HCT116 (cell line): ENCODE data around the gene LAMA1. TPM values are rescaled to one million over a fixed set of nuclear protein-coding genes. Genes with fewer than 3 reads are reported as not detected.

Experiments
- ATAC-seq: fragments of 200-7000 bp; cut with Tn5 transposase; 2 replicates; pipeline ENCODE4 v1.9.1; 2020; ENCODE audit warnings: mild to moderate bottlenecking, moderate library complexity
- BruUV-seq: library from RNA; stranded (reverse); fragments of 400-500 nt; replicated peaks from 2 replicates; lab custom pipeline; 2021; lab: Mats Ljungman, UMichigan
- CTCF ChIA-PET: fragments of 300-600 bp; sonication (Branson Sonifier 250); formaldehyde crosslinking; loops from one replicate; lab custom pipeline; 2021; ENCODE audit warnings: antibody characterized with exemption; lab: Charles Lee
- POLR2A ChIA-PET: fragments of 300-600, 350-600 bp; sonication (Branson Sonifier 250); formaldehyde crosslinking; loops from one replicate; lab custom pipeline; 2021; ENCODE audit warnings: antibody characterized with exemption; lab: Charles Lee
- RAD21 ChIA-PET, 2 experiments: fragments of 300-600 bp; sonication (Branson Sonifier 250); formaldehyde crosslinking; loops; one replicate each; lab custom pipeline; 2023; ENCODE audit warnings: low total read pairs in 2 of 2; ENCODE audit not compliant: uncharacterized antibody in 2 of 2, unreplicated experiment in 2 of 2, low non-redundant PET in 1 of 2; lab: Charles Lee
- DNase-seq: peaks from one replicate; pipeline ENCODE4 v3.0.0-alpha.2; 2010; ENCODE audit warnings: low read depth, low spot score
- H2AFZ ChIP-seq: fragments of 200-600 bp; shearing (Covaris generic), sonication (generic); 2 replicates; pipeline ENCODE4 v1.6.1; 2017; ENCODE audit warnings: low read depth, mixed run types, mixed read lengths, antibody characterized with exemption, low read length; ENCODE audit not compliant: poor library complexity, severe bottlenecking
- H3K27ac ChIP-seq: 2 replicates; pipeline ENCODE4 v1.5.1; 2012; ENCODE audit warnings: low read depth, low read length
- H3K27me3 ChIP-seq: fragments of 200-600 bp; sonication (generic); 2 replicates; pipeline ENCODE4 v1.6.1; 2016; ENCODE audit warnings: mixed run types, low read length, mixed read lengths; ENCODE audit not compliant: insufficient read depth
- H3K36me3 ChIP-seq, 2 experiments: fragments of 200-500 bp in 1 of 2; fragments of 200-600 bp in 1 of 2; sonication (Bioruptor generic) in 1 of 2; sonication (generic) in 1 of 2; 2 replicates each; pipeline versions ENCODE4 v1.5.1 to v1.6.1; 2014 to 2016; ENCODE audit warnings: low read length in 2 of 2, inconsistent platforms in 1 of 2, mixed read lengths in 1 of 2, mixed run types in 1 of 2; ENCODE audit not compliant: insufficient read depth in 2 of 2, control insufficient read depth in 1 of 2
- H3K4me1 ChIP-seq, 2 experiments: fragments of 200-600 bp in 1 of 2; sonication (generic) in 1 of 2; 2 replicates each; pipeline versions ENCODE4 v1.5.1 to v1.6.1; 2012 to 2017; ENCODE audit warnings: low read length in 2 of 2, inconsistent platforms in 1 of 2, mild to moderate bottlenecking in 1 of 2, mixed read lengths in 1 of 2, mixed run types in 1 of 2, moderate library complexity in 1 of 2; ENCODE audit not compliant: insufficient read depth in 2 of 2, control insufficient read depth in 1 of 2
- H3K4me2 ChIP-seq: fragments of 200-600 bp; sonication (generic); 2 replicates; pipeline ENCODE4 v1.6.1; 2017; ENCODE audit warnings: mixed run types, low read length, mixed read lengths
- H3K4me3 ChIP-seq, 2 experiments: fragments of 200-600 bp in 1 of 2; sonication (generic) in 1 of 2; replicated peaks in 1 of 2; 2 replicates each; pipeline ENCODE4 v1.5.1; 2011 to 2016; ENCODE audit warnings: low read length in 2 of 2, control low read depth in 1 of 2, low read depth in 1 of 2, mild to moderate bottlenecking in 1 of 2, mixed read lengths in 1 of 2, mixed run types in 1 of 2
- H3K79me2 ChIP-seq: fragments of 200-600 bp; sonication (generic); 2 replicates; pipeline ENCODE4 v1.6.1; 2017; ENCODE audit warnings: mild to moderate bottlenecking, mixed run types, low read length, moderate library complexity, mixed read lengths; ENCODE audit not compliant: insufficient read depth
- H3K9ac ChIP-seq: fragments of 200-600 bp; sonication (generic); 2 replicates; pipeline ENCODE4 v1.6.1; 2016; ENCODE audit warnings: low read length, mixed read lengths
- H3K9me2 ChIP-seq: fragments of 200-600 bp; sonication (generic), shearing (Covaris generic); 2 replicates; pipeline ENCODE4 v1.6.1; 2017; ENCODE audit warnings: mixed run types, mild to moderate bottlenecking, moderate library complexity; ENCODE audit not compliant: insufficient read depth
- H3K9me3 ChIP-seq, 2 experiments: fragments of 200-500 bp in 1 of 2; fragments of 200-600 bp in 1 of 2; sonication (Bioruptor generic) in 1 of 2; sonication (generic) in 1 of 2; 2 replicates each; pipeline ENCODE4 v1.6.1; 2014 to 2017; ENCODE audit warnings: low read length in 2 of 2, mixed read lengths in 2 of 2, inconsistent platforms in 1 of 2, low read depth in 1 of 2, mild to moderate bottlenecking in 1 of 2, mixed run types in 1 of 2, moderate library complexity in 1 of 2; ENCODE audit not compliant: control insufficient read depth in 1 of 2, insufficient read depth in 1 of 2
- H4K20me1 ChIP-seq: fragments of 200-600 bp; sonication (generic), shearing (Covaris generic); 2 replicates; pipeline ENCODE4 v1.6.1; 2017; ENCODE audit warnings: mixed run types, mild to moderate bottlenecking, moderate library complexity; ENCODE audit not compliant: insufficient read depth
- ATF3 ChIP-seq: IDR thresholded peaks from 2 replicates; pipeline ENCODE4 v1.6.1; 2012
- EGR1 ChIP-seq: IDR thresholded peaks from 2 replicates; pipeline ENCODE4 v1.6.1; 2012; ENCODE audit warnings: low read depth
- ELF1 ChIP-seq: IDR thresholded peaks from 2 replicates; pipeline ENCODE4 v1.6.1; 2012; ENCODE audit warnings: low read depth, borderline replicate concordance
- EZH2phosphoT487 ChIP-seq: fragments of 200-600 bp; IDR thresholded peaks from 2 replicates; pipeline ENCODE4 v1.6.1; 2018; ENCODE audit warnings: antibody characterized with exemption, borderline replicate concordance
- FOSL1 ChIP-seq: IDR thresholded peaks from 2 replicates; pipeline ENCODE4 v1.6.1; 2012; ENCODE audit warnings: low read depth
- JUND ChIP-seq: IDR thresholded peaks from 2 replicates; pipeline ENCODE4 v1.6.1; 2012
- POLR2AphosphoS5 ChIP-seq: IDR thresholded peaks from 2 replicates; pipeline ENCODE4 v1.6.1; 2011; ENCODE audit warnings: mild to moderate bottlenecking, low read depth, low read length, moderate library complexity
- RAD21 ChIP-seq: IDR thresholded peaks from 2 replicates; pipeline ENCODE4 v1.6.1; 2012; ENCODE audit warnings: low read depth, mild to moderate bottlenecking
- SIN3A ChIP-seq: IDR thresholded peaks from 2 replicates; pipeline ENCODE4 v1.6.1; 2012; ENCODE audit warnings: low read depth
- TCF7L2 ChIP-seq: IDR thresholded peaks from 2 replicates; pipeline ENCODE4 v1.7.0; 2011; ENCODE audit warnings: borderline replicate concordance, inconsistent platforms; ENCODE audit not compliant: insufficient read depth, insufficient read length; ENCODE audit errors: extremely low read depth
- YY1 ChIP-seq: IDR thresholded peaks from 2 replicates; pipeline ENCODE4 v1.6.1; 2011; ENCODE audit warnings: low read length, low read depth, moderate library complexity, mild to moderate bottlenecking; ENCODE audit not compliant: insufficient replicate concordance; ENCODE audit errors: extremely low read depth
- ZFX ChIP-seq: fragments of 450-650 bp; IDR thresholded peaks from 2 replicates; pipeline ENCODE4 v1.6.1; 2017
- ZNF274 ChIP-seq: fragments of 200-500 bp; sonication (Bioruptor generic); IDR thresholded peaks from 2 replicates; pipeline ENCODE4 v1.6.1; 2014; ENCODE audit warnings: mild to moderate bottlenecking, low read depth, low read length, inconsistent platforms
- intact Hi-C: fragments of 100-400 bp; cut with micrococcal nuclease; formaldehyde crosslinking; loops from 2 replicates; pipeline ENCODE4 v1.10.0; 2022
- total RNA-seq: library from RNA; stranded (reverse); gene quantifications from one replicate; pipeline ENCODE4 v1.2.1, GENCODE V29; 2021; ENCODE audit not compliant: unreplicated experiment
- TF ChIP-seq, protein P1 (sequence below), 3 experiments: fragments of 200-600 bp in 1 of 3; sonication (generic) in 1 of 3; IDR thresholded peaks in 2 of 3; conservative IDR thresholded peaks in 1 of 3; 2 replicates each; pipeline ENCODE4 v1.5.1; 2012 to 2017; ENCODE audit warnings: low read depth in 2 of 3, low read length in 2 of 3, antibody characterized with exemption in 1 of 3, borderline replicate concordance in 1 of 3, control low read depth in 1 of 3, mild to moderate bottlenecking in 1 of 3, mixed read lengths in 1 of 3, mixed run types in 1 of 3, moderate library complexity in 1 of 3; ENCODE audit not compliant: insufficient read depth in 1 of 3
- TF ChIP-seq, protein P2 (sequence below): IDR thresholded peaks from 2 replicates; pipeline ENCODE4 v1.6.1; 2011; ENCODE audit warnings: mild to moderate bottlenecking, low read length, moderate library complexity; ENCODE audit not compliant: insufficient replicate concordance; ENCODE audit errors: extremely low read depth
- TF ChIP-seq, protein P3 (sequence below): IDR thresholded peaks from 2 replicates; pipeline ENCODE4 v1.6.1; 2012

LAMA1 gene
- total RNA-seq, 1 experiment from 2014 or later = 0.05 TPM

DNA sequence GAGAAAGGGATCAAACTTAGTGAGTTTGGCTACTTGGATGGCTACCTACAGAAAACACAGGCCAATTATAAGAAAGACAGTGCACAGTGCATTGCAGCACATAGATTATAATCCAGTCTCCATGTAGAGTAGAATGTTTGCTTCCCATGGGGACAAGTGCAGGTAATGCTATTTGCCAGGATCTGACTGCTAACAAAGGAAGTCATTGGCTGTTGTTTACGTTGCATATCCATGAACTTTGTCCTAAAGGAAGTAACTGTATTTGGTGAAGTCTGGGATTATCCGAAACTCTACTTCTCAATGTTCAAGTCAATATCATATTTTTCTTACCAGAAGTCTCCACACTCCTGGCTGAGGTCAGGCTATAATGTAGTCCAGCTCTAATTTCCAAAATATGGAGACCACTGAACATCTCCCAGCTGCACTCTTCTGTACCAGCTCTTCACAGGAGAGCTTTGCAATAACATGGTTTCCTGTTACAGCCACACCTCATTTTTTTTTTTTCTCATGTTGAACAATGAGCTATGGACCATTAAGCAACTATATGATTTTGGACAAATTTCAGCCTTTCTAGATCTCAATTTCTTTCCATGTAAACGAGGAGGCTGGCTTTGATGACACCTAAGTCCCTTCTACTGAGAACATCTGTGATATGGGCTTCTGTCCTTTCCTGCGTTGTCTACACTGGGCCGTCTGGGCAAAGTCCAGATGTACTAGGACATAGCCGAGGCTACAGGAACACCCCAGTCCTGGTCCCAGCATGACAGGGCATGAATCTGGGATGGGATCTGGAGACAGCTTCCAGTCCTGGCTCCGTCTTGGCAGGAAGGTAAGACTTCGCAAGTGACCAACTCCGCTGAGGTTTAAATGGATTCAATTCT lies 154.8 kb downstream of the LAMA1 start:
- Histone ChIP-seq H3K4me3 (no peak overlapping the region), H3K27ac (no peak overlapping the region), H3K9me2 (no peaks in the 10 kb centered on the region), H3K36me3 (no peaks in the 10 kb centered on the region), H3K9me3 (peaks cover 0 to 30% of the 10 kb centered on the region in 2 experiments; a peak in 1 of 4 replicates), H2AFZ (no peak overlapping the region), H4K20me1 (no peaks in the 10 kb centered on the region), H3K79me2 (no peaks in the 10 kb centered on the region), H3K4me2 (no peak overlapping the region), H3K27me3 (no peaks in the 10 kb centered on the region), H3K9ac (no peak overlapping the region), H3K4me1 (no peaks in the 10 kb centered on the region)
- ChIA-PET CTCF (no interaction called here), POLR2A (no interaction called here), RAD21 (no interaction called here)
- intact Hi-C loops = no loop called here
- no peak for ATAC-seq
- TF ChIP-seq RAD21 = no peak
- no peak for TF ChIP-seq POLR2AphosphoS5
- TF ChIP-seq ELF1 = no peak
- no peak for TF ChIP-seq JUND
- TF ChIP-seq FOSL1 = no peak
- no peak for TF ChIP-seq TCF7L2
- no peak for TF ChIP-seq YY1
- TF ChIP-seq ZNF274 = no peak
- no TSS peak for BruUV-seq
- no peak for DNase-seq

DNA sequence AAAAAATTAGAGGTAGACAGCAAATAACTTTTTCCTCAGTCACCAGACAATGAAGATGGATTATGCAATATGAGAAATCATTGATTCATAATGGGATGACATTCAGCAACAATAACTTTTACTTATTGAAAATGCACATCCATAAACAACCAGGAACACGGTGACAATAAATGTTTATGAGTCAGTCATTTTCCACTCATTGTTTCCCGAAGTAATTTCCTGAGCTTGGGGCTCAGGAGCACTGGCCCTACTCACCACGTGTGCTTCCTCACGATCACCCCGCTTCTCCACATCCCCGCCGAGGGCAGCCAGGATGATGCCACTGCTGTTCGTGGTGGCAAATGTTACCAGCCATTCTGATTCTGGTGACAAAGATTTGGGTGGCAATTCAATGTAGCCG lies 156.3 kb downstream of the LAMA1 start:
- no peak overlapping the region for H3K4me2 ChIP-seq
- H3K9me3 ChIP-seq = peaks cover 0 to 27% of the 10 kb centered on the region in 2 experiments; a peak in 1 of 4 replicates
- ATAC-seq (no peak), DNase-seq (no peak)
- ChIA-PET POLR2A (no interaction called here), CTCF (no interaction called here), RAD21 (no interaction called here)
- H3K79me2 ChIP-seq = no peaks in the 10 kb centered on the region
- H2AFZ ChIP-seq = no peak overlapping the region
- H3K9me2 ChIP-seq = no peaks in the 10 kb centered on the region
- intact Hi-C loops = no loop called here
- H3K4me3 ChIP-seq = no peak overlapping the region
- no peak overlapping the region for H3K9ac ChIP-seq
- no peaks in the 10 kb centered on the region for H4K20me1 ChIP-seq
- H3K36me3 ChIP-seq = no peaks in the 10 kb centered on the region
- no peaks in the 10 kb centered on the region for H3K27me3 ChIP-seq
- H3K4me1 ChIP-seq = no peaks in the 10 kb centered on the region
- no TSS peak for BruUV-seq
- no peak overlapping the region for H3K27ac ChIP-seq
- no peak for TF ChIP-seq JUND
- no peak for TF ChIP-seq ELF1
- no peak for TF ChIP-seq EZH2phosphoT487
- TF ChIP-seq, protein P1, sequence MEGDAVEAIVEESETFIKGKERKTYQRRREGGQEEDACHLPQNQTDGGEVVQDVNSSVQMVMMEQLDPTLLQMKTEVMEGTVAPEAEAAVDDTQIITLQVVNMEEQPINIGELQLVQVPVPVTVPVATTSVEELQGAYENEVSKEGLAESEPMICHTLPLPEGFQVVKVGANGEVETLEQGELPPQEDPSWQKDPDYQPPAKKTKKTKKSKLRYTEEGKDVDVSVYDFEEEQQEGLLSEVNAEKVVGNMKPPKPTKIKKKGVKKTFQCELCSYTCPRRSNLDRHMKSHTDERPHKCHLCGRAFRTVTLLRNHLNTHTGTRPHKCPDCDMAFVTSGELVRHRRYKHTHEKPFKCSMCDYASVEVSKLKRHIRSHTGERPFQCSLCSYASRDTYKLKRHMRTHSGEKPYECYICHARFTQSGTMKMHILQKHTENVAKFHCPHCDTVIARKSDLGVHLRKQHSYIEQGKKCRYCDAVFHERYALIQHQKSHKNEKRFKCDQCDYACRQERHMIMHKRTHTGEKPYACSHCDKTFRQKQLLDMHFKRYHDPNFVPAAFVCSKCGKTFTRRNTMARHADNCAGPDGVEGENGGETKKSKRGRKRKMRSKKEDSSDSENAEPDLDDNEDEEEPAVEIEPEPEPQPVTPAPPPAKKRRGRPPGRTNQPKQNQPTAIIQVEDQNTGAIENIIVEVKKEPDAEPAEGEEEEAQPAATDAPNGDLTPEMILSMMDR (IDR thresholded peaks at IDR 0.05 in 2 of 3, conservative IDR thresholded peaks at IDR 0.05 in 1 of 3; ENCODE audit: borderline replicate concordance in 1 of 3, insufficient read depth in 1 of 3, low read depth in 2 of 3, low read length in 2 of 3) = no peak
- TF ChIP-seq, protein P2, sequence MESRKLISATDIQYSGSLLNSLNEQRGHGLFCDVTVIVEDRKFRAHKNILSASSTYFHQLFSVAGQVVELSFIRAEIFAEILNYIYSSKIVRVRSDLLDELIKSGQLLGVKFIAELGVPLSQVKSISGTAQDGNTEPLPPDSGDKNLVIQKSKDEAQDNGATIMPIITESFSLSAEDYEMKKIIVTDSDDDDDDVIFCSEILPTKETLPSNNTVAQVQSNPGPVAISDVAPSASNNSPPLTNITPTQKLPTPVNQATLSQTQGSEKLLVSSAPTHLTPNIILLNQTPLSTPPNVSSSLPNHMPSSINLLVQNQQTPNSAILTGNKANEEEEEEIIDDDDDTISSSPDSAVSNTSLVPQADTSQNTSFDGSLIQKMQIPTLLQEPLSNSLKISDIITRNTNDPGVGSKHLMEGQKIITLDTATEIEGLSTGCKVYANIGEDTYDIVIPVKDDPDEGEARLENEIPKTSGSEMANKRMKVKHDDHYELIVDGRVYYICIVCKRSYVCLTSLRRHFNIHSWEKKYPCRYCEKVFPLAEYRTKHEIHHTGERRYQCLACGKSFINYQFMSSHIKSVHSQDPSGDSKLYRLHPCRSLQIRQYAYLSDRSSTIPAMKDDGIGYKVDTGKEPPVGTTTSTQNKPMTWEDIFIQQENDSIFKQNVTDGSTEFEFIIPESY = no peak
- no peak for TF ChIP-seq SIN3A
- TF ChIP-seq EGR1 = no peak
- no peak for TF ChIP-seq ATF3
- TF ChIP-seq, protein P3, sequence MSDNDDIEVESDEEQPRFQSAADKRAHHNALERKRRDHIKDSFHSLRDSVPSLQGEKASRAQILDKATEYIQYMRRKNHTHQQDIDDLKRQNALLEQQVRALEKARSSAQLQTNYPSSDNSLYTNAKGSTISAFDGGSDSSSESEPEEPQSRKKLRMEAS = no peak
- TF ChIP-seq ZFX = no peak
